GM23248 (cell line): ENCODE results near the gene PZP. TPM values are rescaled to one million over a fixed set of nuclear protein-coding genes. Genes with fewer than 3 reads are reported as not detected.

Experiments used
- DNase-seq: peaks from one replicate; pipeline ENCODE4 v3.0.0-alpha.2; 2015
- H2AFZ ChIP-seq: fragments of 200-600 bp; sonication (generic); 2 replicates; pipeline ENCODE4 v1.6.1; 2016; ENCODE audit warnings: antibody characterized with exemption
- H3F3A ChIP-seq: fragments of 200-600 bp; sonication (generic); 2 replicates; pipeline ENCODE4 v1.6.1; 2016; ENCODE audit warnings: mild to moderate bottlenecking, antibody characterized with exemption, mixed run types; ENCODE audit not compliant: insufficient read depth
- H3K27ac ChIP-seq: fragments of 200-600 bp; sonication (generic); 2 replicates; pipeline ENCODE4 v1.5.1; 2016; ENCODE audit warnings: mild to moderate bottlenecking
- H3K27me3 ChIP-seq: fragments of 200-600 bp; sonication (generic); replicated peaks from 2 replicates; pipeline ENCODE4 v1.6.1; 2016; ENCODE audit warnings: mild to moderate bottlenecking; ENCODE audit not compliant: insufficient read depth
- H3K36me3 ChIP-seq: fragments of 200-600 bp; sonication (generic); 2 replicates; pipeline ENCODE4 v1.6.1; 2016; ENCODE audit warnings: low read depth, mild to moderate bottlenecking
- H3K4me1 ChIP-seq: fragments of 200-600 bp; sonication (generic); 2 replicates; pipeline ENCODE4 v1.6.1; 2016; ENCODE audit warnings: mild to moderate bottlenecking; ENCODE audit not compliant: insufficient read depth
- H3K4me2 ChIP-seq: fragments of 200-600 bp; sonication (generic); one replicate; pipeline ENCODE4 v1.6.1; 2016; ENCODE audit warnings: mild to moderate bottlenecking; ENCODE audit not compliant: unreplicated experiment
- H3K4me3 ChIP-seq: fragments of 200-600 bp; sonication (generic); 2 replicates; pipeline ENCODE4 v1.5.1; 2016; ENCODE audit warnings: mild to moderate bottlenecking
- H3K79me2 ChIP-seq: fragments of 200-600 bp; sonication (generic); 2 replicates; pipeline ENCODE4 v1.6.1; 2016; ENCODE audit warnings: mild to moderate bottlenecking; ENCODE audit not compliant: insufficient read depth
- H3K9ac ChIP-seq: fragments of 200-600 bp; sonication (generic); 2 replicates; pipeline ENCODE4 v1.6.1; 2016; ENCODE audit warnings: mild to moderate bottlenecking
- H3K9me2 ChIP-seq: fragments of 200-600 bp; sonication (generic); 2 replicates; pipeline ENCODE4 v1.6.1; 2016; ENCODE audit warnings: mixed run types, mild to moderate bottlenecking, moderate library complexity; ENCODE audit not compliant: insufficient read depth
- H3K9me3 ChIP-seq: fragments of 200-600 bp; sonication (generic); one replicate; pipeline ENCODE4 v1.6.1; 2017; ENCODE audit warnings: low read depth
- H4K20me1 ChIP-seq: fragments of 200-600 bp; sonication (generic); 2 replicates; pipeline ENCODE4 v1.6.0; 2016; ENCODE audit not compliant: insufficient read depth
- EZH2 ChIP-seq: fragments of 200-600 bp; sonication (generic); IDR thresholded peaks from 2 replicates; pipeline ENCODE4 v1.6.1; 2018; ENCODE audit warnings: antibody characterized with exemption, mild to moderate bottlenecking; ENCODE audit not compliant: insufficient read depth, poor library complexity, severe bottlenecking
- EZH2phosphoT487 ChIP-seq: fragments of 200-600 bp; sonication (generic); IDR thresholded peaks from 2 replicates; pipeline ENCODE4 v1.6.1; 2018; ENCODE audit warnings: antibody characterized with exemption, moderate library complexity, mild to moderate bottlenecking, low read depth; ENCODE audit not compliant: insufficient read depth
- WGBS, 2 experiments: methylation state at CpG; one replicate each; pipeline ENCODE4 v1.1.6; 2015 to 2017; ENCODE audit warnings: low lambda C conversion rate in 2 of 2, low coverage in 1 of 2; ENCODE audit errors: missing lambda C conversion rate in 2 of 2; 5-methylcytosine and 5-hydroxymethylcytosine counted together
- in situ Hi-C: fragments of 300-500 bp; cut with MboI; formaldehyde crosslinking; loops from 2 replicates; pipeline ENCODE4 v1.15.0; 2020
- polyA plus RNA-seq: library from polyadenylated mRNA; unstranded; fragments of >200 nt; fragmentation: Nextera tagmentation; extraction: Ambion mirVana; gene quantifications from 2 replicates; pipeline ENCODE4 v1.2.1, GENCODE V29; 2016
- total RNA-seq: library from RNA; depleted of rRNA; stranded (reverse); fragments of >200 nt; shearing (Covaris generic); gene quantifications from 2 replicates; pipeline ENCODE4 v1.2.3, GENCODE V29; 2014

The PZP gene
- total and polyA plus RNA-seq, 2 experiments from 2014 or later = not detected

DNA sequence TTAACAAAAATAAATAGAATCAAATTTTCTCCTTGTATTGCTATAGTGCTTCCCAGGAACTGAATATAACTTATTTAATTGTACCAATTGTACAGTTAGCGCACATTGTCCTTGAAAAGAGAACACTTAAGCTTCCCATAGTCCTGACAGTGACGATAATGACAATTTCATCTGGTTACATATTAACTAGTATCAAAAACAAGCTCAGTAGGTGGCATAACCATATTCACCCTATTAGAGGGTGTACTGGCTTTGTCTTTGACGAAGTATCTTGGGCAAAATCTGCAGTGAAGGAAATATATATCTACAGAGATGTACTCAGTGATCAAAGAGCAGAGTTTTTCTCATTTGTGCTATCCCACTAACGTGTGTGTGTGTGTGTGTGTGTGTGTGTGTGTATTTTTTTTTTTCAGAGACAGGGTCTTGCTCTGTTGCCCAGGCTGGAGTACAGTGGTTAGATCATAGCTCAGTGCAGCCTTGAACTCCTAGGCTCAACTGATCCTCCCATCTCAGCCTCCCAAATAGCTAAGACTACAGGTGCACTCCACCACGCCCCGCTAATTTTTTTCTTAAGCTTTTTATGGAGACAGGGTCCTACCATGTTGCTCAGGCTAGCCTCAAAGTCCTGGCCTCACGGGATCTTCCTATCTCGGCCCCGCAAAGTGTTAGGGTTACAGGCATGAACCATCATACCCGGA lies 87.6 kb downstream of the PZP start:
- in situ Hi-C loops = no loop called here
- Histone ChIP-seq H3K9me2 (no peaks in the 10 kb centered on the region), H3K36me3 (no peaks in the 10 kb centered on the region), H3K79me2 (no peaks in the 10 kb centered on the region), H2AFZ (no peak overlapping the region), H3K27me3 (no peaks in the 10 kb centered on the region), H3K4me1 (no peaks in the 10 kb centered on the region; the same call in 1 of the 2 replicates), H4K20me1 (no peaks in the 10 kb centered on the region), H3K9me3 (no peaks in the 10 kb centered on the region), H3K4me3 (no peak overlapping the region), H3K4me2 (no peak overlapping the region), H3K9ac (no peak overlapping the region), H3K27ac (no peak overlapping the region), H3F3A (0 out of 2 replicates have a peak, but pooled peaks cover 3% of the 10 kb centered on the region)
- no peak for TF ChIP-seq EZH2
- TF ChIP-seq EZH2phosphoT487 = no peak
- 62 to 66% methylated on average over 10 of the region's 10 CpGs for WGBS, 2 experiments
- no peak for DNase-seq

GRCh38 chr12:9118158-9118557 lies 90.0 kb downstream of the PZP start:
- 9 to 12% methylated on average over 3 of the region's 3 CpGs for whole genome bisulfite sequencing, 2 experiments
- peak; percentile 32 for DNase-seq
- Histone ChIP-seq H3K27me3 (no peaks in the 10 kb centered on the region), H3K9me3 (no peaks in the 10 kb centered on the region), H3F3A (0 out of 2 replicates have a peak, but pooled peaks cover 3% of the 10 kb centered on the region), H3K4me3 (no peak overlapping the region), H3K79me2 (no peaks in the 10 kb centered on the region), H3K4me2 (peak overlapping the region; percentile 9), H3K27ac (no peak overlapping the region), H4K20me1 (no peaks in the 10 kb centered on the region), H3K9me2 (no peaks in the 10 kb centered on the region), H3K36me3 (no peaks in the 10 kb centered on the region), H2AFZ (no peak overlapping the region), H3K4me1 (no peaks in the 10 kb centered on the region; the same call in 1 of the 2 replicates), H3K9ac (no peak overlapping the region)
- no peak for TF ChIP-seq EZH2phosphoT487
- no peak for TF ChIP-seq EZH2
- in situ Hi-C loops = no loop called here

- no peaks in the 10 kb centered on the region for H3K27me3 ChIP-seq
- WGBS, 2 experiments = 52 to 53% methylated on average over 9 of the region's 9 CpGs
- in situ Hi-C loops = no loop called here
- DNase-seq = peak; percentile 24
- H2AFZ ChIP-seq = peak within 1 kb of the TSS; percentile 71
- H3K79me2 ChIP-seq = no peaks in the 10 kb centered on the region
- H3K4me1 ChIP-seq = no peaks in the 10 kb centered on the region; the same call in 1 of the 2 replicates
- peak within 1 kb of the TSS; percentile 34 for H3K4me3 ChIP-seq
- TF ChIP-seq EZH2 = no peak
- H3K9me3 ChIP-seq = no peaks in the 10 kb centered on the region
- 0 out of 2 replicates have a peak, but pooled peaks cover 3% of the 10 kb centered on the region for H3F3A ChIP-seq
- H3K4me2 ChIP-seq = peak within 1 kb of the TSS; percentile 56
- no peak within 1 kb of the TSS for H3K27ac ChIP-seq
- H3K9ac ChIP-seq = no peak within 1 kb of the TSS
- H3K9me2 ChIP-seq = no peaks in the 10 kb centered on the region
- H3K36me3 ChIP-seq = no peaks in the 10 kb centered on the region
- H4K20me1 ChIP-seq = no peaks in the 10 kb centered on the region
Observed at GRCh38 chr12:9115731-9116559, 92.2 kb downstream of the PZP start, which contains the start of gene A2M. A2M (minus strand) TSS chr12:9115919; CDS start chr12:9115849, 70 bp downstream.

DNA sequence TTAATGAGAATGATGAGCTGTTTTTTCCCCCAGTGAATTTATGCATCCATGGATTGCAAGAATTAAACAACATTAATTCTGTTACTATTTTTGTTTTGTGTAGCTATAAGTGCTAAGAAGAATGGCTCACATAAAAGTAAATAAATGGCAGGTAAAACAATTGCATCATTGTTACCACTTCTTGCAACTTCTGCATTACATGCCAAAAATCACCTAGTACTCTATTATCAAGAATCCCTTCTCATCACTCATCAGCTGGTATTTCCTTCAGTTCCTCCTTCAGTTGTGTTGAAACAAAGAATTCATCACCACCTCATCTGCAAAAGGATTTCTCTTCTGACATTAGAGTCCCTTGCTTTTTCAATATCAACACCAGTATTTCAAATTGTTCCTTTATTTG lies 93.2 kb downstream of the PZP start:
- no peaks in the 10 kb centered on the region for H4K20me1 ChIP-seq
- H3K4me3 ChIP-seq = peak overlapping the region; percentile 34; the same call in 1 of the 2 replicates
- 0 out of 2 replicates have a peak, but pooled peaks cover 3% of the 10 kb centered on the region for H3F3A ChIP-seq
- no peak overlapping the region for H2AFZ ChIP-seq
- no peaks in the 10 kb centered on the region for H3K9me3 ChIP-seq
- H3K4me1 ChIP-seq = no peaks in the 10 kb centered on the region; the same call in 1 of the 2 replicates
- H3K36me3 ChIP-seq = no peaks in the 10 kb centered on the region
- no peaks in the 10 kb centered on the region for H3K9me2 ChIP-seq
- TF ChIP-seq EZH2 (no peak), EZH2phosphoT487 (no peak)
- peak overlapping the region; percentile 12 for H3K4me2 ChIP-seq
- H3K27ac ChIP-seq = no peak overlapping the region
- H3K27me3 ChIP-seq = no peaks in the 10 kb centered on the region
- H3K79me2 ChIP-seq = no peaks in the 10 kb centered on the region
- no peak overlapping the region for H3K9ac ChIP-seq
- peak; percentile 4 for DNase-seq
- in situ Hi-C loops = no loop called here
